Adipose tissue (tissue), 3 donors: ENCODE data around the gene SH3BP2. TPM values are rescaled to one million over a fixed set of nuclear protein-coding genes. Genes with fewer than 3 reads are reported as not detected.

ENCODE experiments used
- H3K27ac ChIP-seq: one replicate; pipeline ENCODE4 v1.5.1; 2013; ENCODE audit warnings: low read depth, low read length
- WGBS, 3 donors: extraction: QIAGEN DNeasy Blood & Tissue Kit; methylation state at CpG; one replicate each; pipeline ENCODE4 v1.1.7; 2013; 5-methylcytosine and 5-hydroxymethylcytosine counted together
- polyA plus RNA-seq, 3 donors: library from polyadenylated mRNA; stranded (reverse); fragments of 200-250 nt; gene quantifications; one replicate each; pipeline ENCODE4 v1.2.3, GENCODE V29; 2013
- donor health status: healthy with polysubstance abuse.
- donor health status: Bipolar disorder and iron deficiency.
- donor health status: healthy.

SH3BP2 gene
- polyA plus RNA-seq, 3 donors, result 12.0 to 37.1 (median 24.5) TPM

- WGBS, 3 donors, result 52 to 70% (median 55%) methylated on average over 19 to 20 of the region's 20 CpGs
- H3K27ac ChIP-seq, result no peak overlapping the region
Observed at GRCh38 chr4:2837110-2837903, 44.4 kb downstream of the SH3BP2 start.

- 25 to 69% (median 28%) methylated on average over 8 of the region's 8 CpGs for WGBS, 3 donors
Observed at GRCh38 chr4:2837904-2838496, 45.1 kb downstream of the SH3BP2 start.

GRCh38 chr4:2839060-2839459 is 46.2 kb downstream of the SH3BP2 start:
- 96 to 98% (median 96%) methylated on average over 3 of the region's 3 CpGs for WGBS, 3 donors
- H3K27ac ChIP-seq, result no peak overlapping the region

More at GRCh38 chr4:2837904-2838496, 45.1 kb downstream of the SH3BP2 start:
- no peak overlapping the region for H3K27ac ChIP-seq

GRCh38 chr4:2842687-2843262 is 49.9 kb downstream of the SH3BP2 start:
- 14 to 16% (median 16%) methylated on average over 10 of the region's 10 CpGs for whole genome bisulfite sequencing, 3 donors
- H3K27ac ChIP-seq, result no peak overlapping the region

- no peak within 1 kb of the TSS for H3K27ac ChIP-seq
- WGBS, 3 donors, result 0 to 1% (median 1%) methylated on average over 59 to 65 of the region's 65 CpGs
Observed at GRCh38 chr4:2843263-2843940, 50.5 kb downstream of the SH3BP2 start, which contains the start of gene ADD1. Gene ADD1 (plus strand): TSS chr4:2843844. CDS start chr4:2875916, 32,072 bp downstream.

- no peak overlapping the region for H3K27ac ChIP-seq
- WGBS, 3 donors, result 0 to 1% (median 1%) methylated on average over 54 to 73 of the region's 74 CpGs
Observed at GRCh38 chr4:2843941-2844584, 51.2 kb downstream of the SH3BP2 start.

- 43 to 86% (median 79%) methylated on average over 2 of the region's 2 CpGs for WGBS, 3 donors
- H3K27ac ChIP-seq, result no peak overlapping the region
Observed at GRCh38 chr4:2846172-2846571, 53.3 kb downstream of the SH3BP2 start.

GRCh38 chr4:2847302-2847871 is 54.5 kb downstream of the SH3BP2 start:
- 70 to 87% (median 81%) methylated on average over 11 of the region's 11 CpGs for WGBS, 3 donors

GRCh38 chr4:2848449-2848848 is 55.6 kb downstream of the SH3BP2 start:
- WGBS, 3 donors, result 31 to 88% (median 84%) methylated on average over 2 of the region's 2 CpGs
- no peak overlapping the region for H3K27ac ChIP-seq

More at GRCh38 chr4:2847302-2847871, 54.5 kb downstream of the SH3BP2 start:
- no peak overlapping the region for H3K27ac ChIP-seq

- WGBS, 3 donors, result 32 to 64% (median 58%) methylated on average over 9 of the region's 9 CpGs
- no peak overlapping the region for H3K27ac ChIP-seq
Observed at GRCh38 chr4:2849267-2850152, 56.6 kb downstream of the SH3BP2 start.

- 64 to 68% (median 67%) methylated on average over 2 of the region's 2 CpGs for WGBS, 3 donors
- H3K27ac ChIP-seq, result no peak overlapping the region
Observed at GRCh38 chr4:2850966-2851798, 58.3 kb downstream of the SH3BP2 start.

- WGBS, 3 donors, result 22 to 23% (median 23%) methylated on average over 7 of the region's 7 CpGs
Observed at GRCh38 chr4:2852481-2852921, 59.6 kb downstream of the SH3BP2 start.

GRCh38 chr4:2855584-2855983 is 62.7 kb downstream of the SH3BP2 start:
- no peak overlapping the region for H3K27ac ChIP-seq
- WGBS, 3 donors, result 76 to 98% (median 98%) methylated on average over 5 of the region's 5 CpGs

More at GRCh38 chr4:2852481-2852921, 59.6 kb downstream of the SH3BP2 start:
- no peak overlapping the region for H3K27ac ChIP-seq

GRCh38 chr4:2856266-2856665 is 63.4 kb downstream of the SH3BP2 start:
- WGBS, 3 donors, result 94 to 100% (median 95%) methylated on average over 3 of the region's 3 CpGs
- H3K27ac ChIP-seq, result no peak overlapping the region

- H3K27ac ChIP-seq, result no peak overlapping the region
- 93 to 98% (median 95%) methylated on average over 5 of the region's 5 CpGs for WGBS, 3 donors
Observed at GRCh38 chr4:2857349-2857927, 64.6 kb downstream of the SH3BP2 start.
